ENCODE results near the gene EFNB3.

Gene EFNB3

GRCh38 chr17:7748076-7748775 lies 43.2 kb downstream of the EFNB3 start:
- Histone ChIP-seq H3K79me2 (ENCODE audit: control insufficient read depth, insufficient read depth, low read length, unreplicated experiment) (no peaks in the 10 kb centered on the region), H3K27me3 (ENCODE audit: insufficient read depth, low read length) (no peaks in the 10 kb centered on the region), H2AFZ (ENCODE audit: low read length, unreplicated experiment) (peak overlapping the region; percentile 17), H3K4me3 (ENCODE audit: low read depth, low read length) (peak overlapping the region; percentile 22; the same call in 1 of the 2 replicates), H3K4me1 (ENCODE audit: control insufficient read depth, insufficient read depth, low read length, unreplicated experiment) (peaks cover 45% of the 10 kb centered on the region), H3K36me3 (ENCODE audit: insufficient read depth, low read length) (no peaks in the 10 kb centered on the region), H3K27ac (ENCODE audit: low read depth, low read length) (peak overlapping the region; percentile 66)

GRCh38 chr17:7750321-7750821 lies 45.4 kb downstream of the EFNB3 start:
- Histone ChIP-seq H3K4me1 (ENCODE audit: control insufficient read depth, insufficient read depth, low read length, unreplicated experiment) (peaks cover 43% of the 10 kb centered on the region), H3K4me3 (ENCODE audit: low read depth, low read length) (peak overlapping the region; percentile 33; the same call in 1 of the 2 replicates), H2AFZ (ENCODE audit: low read length, unreplicated experiment) (peak overlapping the region; percentile 58), H3K79me2 (ENCODE audit: control insufficient read depth, insufficient read depth, low read length, unreplicated experiment) (no peaks in the 10 kb centered on the region), H3K36me3 (ENCODE audit: insufficient read depth, low read length) (no peaks in the 10 kb centered on the region), H3K27ac (ENCODE audit: low read depth, low read length) (peak overlapping the region; percentile 75), H3K27me3 (ENCODE audit: insufficient read depth, low read length) (no peaks in the 10 kb centered on the region)

- H3K27me3 ChIP-seq (ENCODE audit: insufficient read depth, low read length): no peaks in the 10 kb centered on the region
- no peak overlapping the region for H3K4me3 ChIP-seq (ENCODE audit: low read depth, low read length)
- H3K79me2 ChIP-seq (ENCODE audit: control insufficient read depth, insufficient read depth, low read length, unreplicated experiment): no peaks in the 10 kb centered on the region
- H3K4me1 ChIP-seq (ENCODE audit: control insufficient read depth, insufficient read depth, low read length, unreplicated experiment): peaks cover 15% of the 10 kb centered on the region
- H3K36me3 ChIP-seq (ENCODE audit: insufficient read depth, low read length): no peaks in the 10 kb centered on the region
- H2AFZ ChIP-seq (ENCODE audit: low read length, unreplicated experiment): no peak overlapping the region
- no peak overlapping the region for H3K27ac ChIP-seq (ENCODE audit: low read depth, low read length)
Measured at GRCh38 chr17:7754656-7755055, 49.7 kb downstream of the EFNB3 start.

- Histone ChIP-seq H3K27me3 (ENCODE audit: insufficient read depth, low read length) (no peaks in the 10 kb centered on the region), H3K4me3 (ENCODE audit: low read depth, low read length) (no peak overlapping the region), H3K4me1 (ENCODE audit: control insufficient read depth, insufficient read depth, low read length, unreplicated experiment) (peaks cover 10% of the 10 kb centered on the region), H2AFZ (ENCODE audit: low read length, unreplicated experiment) (no peak overlapping the region), H3K79me2 (ENCODE audit: control insufficient read depth, insufficient read depth, low read length, unreplicated experiment) (no peaks in the 10 kb centered on the region), H3K27ac (ENCODE audit: low read depth, low read length) (no peak overlapping the region), H3K36me3 (ENCODE audit: insufficient read depth, low read length) (no peaks in the 10 kb centered on the region)
Measured at GRCh38 chr17:7755095-7755890, 50.3 kb downstream of the EFNB3 start.

- Histone ChIP-seq H3K27ac (ENCODE audit: low read depth, low read length) (no peak overlapping the region), H3K4me3 (ENCODE audit: low read depth, low read length) (no peak overlapping the region), H3K4me1 (ENCODE audit: control insufficient read depth, insufficient read depth, low read length, unreplicated experiment) (no peaks in the 10 kb centered on the region), H3K79me2 (ENCODE audit: control insufficient read depth, insufficient read depth, low read length, unreplicated experiment) (no peaks in the 10 kb centered on the region), H3K36me3 (ENCODE audit: insufficient read depth, low read length) (no peaks in the 10 kb centered on the region), H3K27me3 (ENCODE audit: insufficient read depth, low read length) (no peaks in the 10 kb centered on the region), H2AFZ (ENCODE audit: low read length, unreplicated experiment) (no peak overlapping the region)
Measured at GRCh38 chr17:7756968-7757367, 52.0 kb downstream of the EFNB3 start.
